NT2/D1 (cell line): ENCODE measurements around the gene VANGL1.

ENCODE experiments used
- SUZ12 ChIP-seq: IDR thresholded peaks from 2 replicates; pipeline ENCODE4 v1.6.1; 2011; ENCODE audit not compliant: insufficient read length, insufficient read depth; ENCODE audit errors: extremely low read depth
- YY1 ChIP-seq: IDR thresholded peaks from 2 replicates; pipeline ENCODE4 v1.6.1; 2011; ENCODE audit not compliant: insufficient read length, insufficient read depth
- ZNF274 ChIP-seq: IDR thresholded peaks from 2 replicates; pipeline ENCODE4 v1.6.1; 2011; ENCODE audit warnings: mild to moderate bottlenecking, low read depth, low read length

- TF ChIP-seq SUZ12 (no peak), ZNF274 (no peak), YY1 (no peak)
Observed at GRCh38 chr1:115697619-115698018, 55.8 kb downstream of the VANGL1 start.
